Right lobe of liver (tissue), 6 donors: ENCODE results near the gene SUGCT. TPM values are rescaled to one million over a fixed set of nuclear protein-coding genes. Genes with fewer than 3 reads are reported as not detected.

Source experiments
- ATAC-seq, 4 donors: fragments of 200-7000 bp; cut with Tn5 transposase; one replicate each; pipeline ENCODE4 v1.9.1; 2020; ENCODE audit warnings: mild to moderate bottlenecking in 4 of 4, moderate library complexity in 4 of 4
- DNase-seq, 3 donors: peaks; one replicate each; pipeline ENCODE4 v3.0.0-alpha.2; 2020
- H3K27ac ChIP-seq, 3 donors: fragments of 200-600 bp; one replicate each; pipeline ENCODE4 v1.8.0; 2022
- H3K27me3 ChIP-seq, 2 donors: fragments of 200-600 bp; one replicate each; pipeline ENCODE4 v1.8.0; 2022
- H3K36me3 ChIP-seq, 4 donors: fragments of 200-600 bp; sonication (generic) in 1 of 4; one replicate each; pipeline versions ENCODE4 v1.5.1 to v1.8.0; 2017 to 2022; ENCODE audit warnings: control low read depth in 1 of 4
- H3K4me1 ChIP-seq, 4 donors: fragments of 200-600 bp; sonication (generic) in 1 of 4; one replicate each; pipeline versions ENCODE4 v1.5.1 to v1.8.0; 2017 to 2022; ENCODE audit warnings: control low read depth in 1 of 4
- H3K4me3 ChIP-seq, 3 donors: fragments of 200-600 bp; one replicate each; pipeline ENCODE4 v1.8.0; 2022
- H3K9me3 ChIP-seq, 4 donors: fragments of 200-600 bp; sonication (generic) in 1 of 4; one replicate each; pipeline versions ENCODE4 v1.5.1 to v1.8.0; 2017 to 2022; ENCODE audit warnings: control low read depth in 1 of 4
- CTCF ChIP-seq, 4 donors: fragments of 200-600 bp in 3 of 4; fragments of 450-650 bp in 1 of 4; IDR thresholded peaks; one replicate each; pipeline versions ENCODE4 v1.5.1 to v1.8.0; 2016 to 2022; ENCODE audit warnings: antibody characterized with exemption in 4 of 4, mild to moderate bottlenecking in 2 of 4
- POLR2A ChIP-seq: fragments of 450-650 bp; IDR thresholded peaks from one replicate; pipeline ENCODE4 v1.6.1; 2017; ENCODE audit warnings: antibody characterized with exemption, mild to moderate bottlenecking
- WGBS: methylation state at CpG from one replicate; pipeline ENCODE4 v1.1.6; 2018; ENCODE audit warnings: low coverage, low lambda C conversion rate; ENCODE audit not compliant: insufficient coverage; ENCODE audit errors: missing lambda C conversion rate; 5-methylcytosine and 5-hydroxymethylcytosine counted together
- intact Hi-C, 2 donors: fragments of 100-400 bp; cut with DNase I; formaldehyde crosslinking; loops; one replicate each; pipeline versions ENCODE4 v1.11.2 to v1.14.1; 2022
- total RNA-seq, 6 experiments: library from RNA; depleted of rRNA in 2 of 6; stranded (reverse); fragments of >200 nt in 2 of 6; fragmentation: NEBNext Ultra II Directional in 3 of 6; extraction: Animal tissue kit (Norgen Biotek cat#: 25700) in 3 of 6; gene quantifications; one replicate each; pipeline versions ENCODE4 v1.1.0 to v1.2.4, GENCODE V29; 2016 to 2023
- donor health status: DM: no; HTN: yes; CAD: no.
- donor health status: DM: no; HTN: no; CAD: no.
- donor health status: DM: no; HTN: no; CAD: no.
- donor health status: DM: no; HTN: yes; CAD: no.
- donor health status: DM: no; HTN: yes; CAD: no.

SUGCT gene
- total RNA-seq, 6 experiments from 2014 or later = 10.1 to 21.0 (median 14.2) TPM

- no peaks in the 10 kb centered on the region for H3K36me3 ChIP-seq
- TF ChIP-seq POLR2A (no peak), CTCF (IDR thresholded peaks at IDR 0.05) (no peak)
- no peak for DNase-seq
- no peaks in the 10 kb centered on the region for H3K27me3 ChIP-seq
- H3K27ac ChIP-seq = no peak overlapping the region
- no peak for ATAC-seq
- no peaks in the 10 kb centered on the region for H3K9me3 ChIP-seq
- intact Hi-C loops = no loop called here
- H3K4me1 ChIP-seq = no peaks in the 10 kb centered on the region
- H3K4me3 ChIP-seq = no peak overlapping the region
These were observed 197.7 kb downstream of the SUGCT start for GRCh38 chr7:40332516-40332915.

- Histone ChIP-seq H3K27me3 (no peaks in the 10 kb centered on the region), H3K9me3 (no peaks in the 10 kb centered on the region), H3K27ac (no peak overlapping the region), H3K4me3 (no peak overlapping the region), H3K4me1 (no peaks in the 10 kb centered on the region), H3K36me3 (no peaks in the 10 kb centered on the region)
- TF ChIP-seq CTCF (IDR thresholded peaks at IDR 0.05) (no peak), POLR2A (no peak)
- intact Hi-C loops = no loop called here
- ATAC-seq = no peak
- no peak for DNase-seq
These were observed 207.0 kb downstream of the SUGCT start for GRCh38 chr7:40341836-40342235.

- H3K27ac ChIP-seq = no peak overlapping the region
- H3K4me1 ChIP-seq = no peaks in the 10 kb centered on the region
- H3K4me3 ChIP-seq = no peak overlapping the region
- 79% methylated on average over 5 of the region's 5 CpGs for WGBS
- no peaks in the 10 kb centered on the region for H3K27me3 ChIP-seq
- no peaks in the 10 kb centered on the region for H3K9me3 ChIP-seq
- no peaks in the 10 kb centered on the region for H3K36me3 ChIP-seq
- DNase-seq (no peak), ATAC-seq (no peak)
- TF ChIP-seq POLR2A = no peak
- TF ChIP-seq CTCF (IDR thresholded peaks at IDR 0.05) = no peak
- intact Hi-C loops = no loop called here
These were observed 211.7 kb downstream of the SUGCT start for GRCh38 chr7:40346554-40346953.

- Histone ChIP-seq H3K27me3 (no peaks in the 10 kb centered on the region), H3K36me3 (no peaks in the 10 kb centered on the region), H3K4me1 (no peaks in the 10 kb centered on the region), H3K9me3 (no peaks in the 10 kb centered on the region), H3K4me3 (no peak overlapping the region), H3K27ac (no peak overlapping the region)
- TF ChIP-seq CTCF (IDR thresholded peaks at IDR 0.05) (no peak), POLR2A (no peak)
- intact Hi-C loops = no loop called here
- WGBS = 100% methylated on average over 3 of the region's 7 CpGs
- DNase-seq (no peak), ATAC-seq (peak in 3 of 4 donors; percentile 20 to 83 (median 50))
These were observed 213.4 kb downstream of the SUGCT start for GRCh38 chr7:40348126-40348728.

GRCh38 chr7:40350100-40350499 lies 215.3 kb downstream of the SUGCT start:
- intact Hi-C loops = no loop called here
- Histone ChIP-seq H3K27ac (no peak overlapping the region), H3K27me3 (no peaks in the 10 kb centered on the region), H3K36me3 (no peaks in the 10 kb centered on the region), H3K4me3 (no peak overlapping the region), H3K9me3 (no peaks in the 10 kb centered on the region), H3K4me1 (no peaks in the 10 kb centered on the region)
- no peak for TF ChIP-seq POLR2A
- no peak for TF ChIP-seq CTCF (IDR thresholded peaks at IDR 0.05)
- DNase-seq (no peak), ATAC-seq (no peak)
- WGBS = 96% methylated on average over 4 of the region's 4 CpGs
